GM12872 (cell line): ENCODE data around the gene DIAPH3.

Experiments used
- CTCF ChIP-seq: IDR thresholded peaks from 3 replicates; pipeline ENCODE4 v1.5.1; 2011; ENCODE audit warnings: low read depth, mild to moderate bottlenecking, low read length, moderate library complexity; ENCODE audit not compliant: insufficient read depth

Gene DIAPH3

GRCh38 chr13:59793107-59793506 is 370.6 kb downstream of the DIAPH3 start:
- no peak for TF ChIP-seq CTCF

GRCh38 chr13:59790626-59791025 is 373.1 kb downstream of the DIAPH3 start:
- no peak for TF ChIP-seq CTCF

GRCh38 chr13:59789558-59789957 is 374.2 kb downstream of the DIAPH3 start:
- TF ChIP-seq CTCF = no peak

- TF ChIP-seq CTCF = no peak
Measured at GRCh38 chr13:59787679-59788078, 376.0 kb downstream of the DIAPH3 start.

- TF ChIP-seq CTCF = no peak
Measured at GRCh38 chr13:59782696-59783095, 381.0 kb downstream of the DIAPH3 start.

- TF ChIP-seq CTCF = no peak
Measured at GRCh38 chr13:59780058-59780457, 383.7 kb downstream of the DIAPH3 start.

GRCh38 chr13:59776924-59777690 is 386.6 kb downstream of the DIAPH3 start:
- no peak for TF ChIP-seq CTCF
